ENCODE measurements around the gene PIERCE2. TPM values are rescaled to one million over a fixed set of nuclear protein-coding genes. Genes with fewer than 3 reads are reported as not detected.

Gene PIERCE2
- total and polyA plus RNA-seq, 4 donors, result 3.9 to 8.6 (median 5.6) TPM

DNA sequence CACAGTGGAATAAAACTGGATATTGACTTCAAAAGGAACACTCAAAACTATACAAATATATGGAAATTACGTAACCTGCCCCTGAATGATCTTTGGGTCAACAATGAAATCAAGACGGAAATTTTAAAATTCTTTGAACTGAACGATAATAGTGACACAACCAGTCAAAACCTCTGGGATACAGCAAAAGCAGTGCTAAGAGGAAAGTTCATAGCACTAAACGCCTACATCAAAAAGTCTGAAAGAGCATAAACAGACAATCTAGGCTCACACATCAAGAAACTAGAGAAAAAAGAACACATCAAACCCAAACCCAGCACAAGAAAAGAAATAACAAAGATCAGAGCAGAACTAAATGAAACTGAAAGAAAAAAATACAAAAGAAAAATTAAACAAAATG lies 53.2 kb downstream of the PIERCE2 start:
- Histone ChIP-seq H3K4me3 (ENCODE audit: low read depth, low read length) (no peak overlapping the region), H3K4me1 (ENCODE audit: control insufficient read depth, insufficient read depth, low read length) (peaks cover 7% of the 10 kb centered on the region), H3K36me3 (ENCODE audit: control insufficient read depth, insufficient read depth, low read length) (peaks cover 4% of the 10 kb centered on the region), H3K27me3 (ENCODE audit: control insufficient read depth, insufficient read depth, low read length) (no peaks in the 10 kb centered on the region), H3K27ac (ENCODE audit: low read depth, low read length) (no peak overlapping the region), H3K9me3 (ENCODE audit: control insufficient read depth, insufficient read depth, low read length) (peaks cover 2% of the 10 kb centered on the region)
- DNase-seq (ENCODE audit: low read depth in 4 of 6, low spot score in 6 of 6), result no peak
- WGBS (ENCODE audit: insufficient coverage), result 100% methylated on average over 4 of the region's 4 CpGs

DNA sequence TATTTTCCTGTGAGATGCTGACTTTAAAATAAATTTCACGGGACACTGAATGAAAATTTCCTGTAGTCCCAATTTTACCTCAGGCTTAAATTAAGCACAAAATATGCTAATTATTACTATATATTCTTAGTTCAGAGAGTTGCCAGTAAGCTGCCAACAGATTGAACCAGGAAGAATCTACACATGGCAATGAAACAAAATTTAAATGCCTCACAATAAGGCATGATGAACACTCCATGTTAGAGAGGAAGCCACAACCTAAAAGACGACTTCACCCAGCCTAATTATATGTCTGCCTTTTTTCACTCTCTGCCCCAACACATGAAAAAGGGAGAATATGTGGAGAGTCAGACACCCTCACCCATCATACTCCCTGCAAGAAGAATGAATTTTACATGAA lies 60.0 kb downstream of the PIERCE2 start:
- no CpG with 5 or more reads among the region's 2 CpGs for WGBS (ENCODE audit: insufficient coverage)
- H3K36me3 ChIP-seq (ENCODE audit: control insufficient read depth, insufficient read depth, low read length), result peaks cover 2% of the 10 kb centered on the region
- DNase-seq (ENCODE audit: low read depth in 4 of 6, low spot score in 6 of 6), result no peak

More for the DNA sequence above, 60.0 kb downstream of the PIERCE2 start:
- Histone ChIP-seq H3K4me1 (ENCODE audit: control insufficient read depth, insufficient read depth, low read length) (no peaks in the 10 kb centered on the region), H3K4me3 (ENCODE audit: low read depth, low read length) (no peak overlapping the region), H3K9me3 (ENCODE audit: control insufficient read depth, insufficient read depth, low read length) (no peaks in the 10 kb centered on the region), H3K27ac (ENCODE audit: low read depth, low read length) (no peak overlapping the region), H3K27me3 (ENCODE audit: control insufficient read depth, insufficient read depth, low read length) (no peaks in the 10 kb centered on the region)

Other genes with a start within 250 kb of the PIERCE2 start
- 10 to 100 TPM; 81.3 to 95.5 TPM for gene RSL24D1, start 211.6 kb upstream of the PIERCE2 start, total RNA-seq
- gene RSL24D1, start 211.6 kb upstream of the PIERCE2 start, polyA plus RNA-seq (ENCODE audit: insufficient read length in 2 of 2), result 100 to 1,000 TPM; 105 to 107 TPM
- gene RAB27A, start 118.7 kb upstream of the PIERCE2 start, total RNA-seq, result 1 to 10 TPM; 7.3 to 8.4 TPM
- gene RAB27A, start 118.7 kb upstream of the PIERCE2 start, polyA plus RNA-seq (ENCODE audit: insufficient read length in 2 of 2), result 1 to 10 TPM; 4.3 to 6.8 TPM
- gene PIGBOS1, start 89.4 kb upstream of the PIERCE2 start, total RNA-seq, result 10 to 100 TPM in 1 of 2 donors, 1 to 10 TPM in 1; 6.7 to 17.0 TPM
- 10 to 100 TPM; 14.3 to 15.6 TPM for gene PIGBOS1, start 89.4 kb upstream of the PIERCE2 start, polyA plus RNA-seq (ENCODE audit: insufficient read length in 2 of 2)
- 10 to 100 TPM; 11.6 to 14.8 TPM for gene PIGB, start 89.3 kb upstream of the PIERCE2 start, total RNA-seq
- gene PIGB, start 89.3 kb upstream of the PIERCE2 start, polyA plus RNA-seq (ENCODE audit: insufficient read length in 2 of 2), result 10 to 100 TPM; 15.0 to 19.1 TPM
- 10 to 100 TPM; 65.4 to 67.4 TPM for gene CCPG1, start 136 bp upstream of the PIERCE2 start, total RNA-seq
- gene CCPG1, start 136 bp upstream of the PIERCE2 start, polyA plus RNA-seq (ENCODE audit: insufficient read length in 2 of 2), result 10 to 100 TPM; 39.7 to 43.6 TPM
- 1 to 10 TPM; 6.4 to 9.4 TPM for gene DNAAF4, start 99.7 kb downstream of the PIERCE2 start, total RNA-seq
- gene DNAAF4, start 99.7 kb downstream of the PIERCE2 start, polyA plus RNA-seq (ENCODE audit: insufficient read length in 2 of 2), result 1 to 10 TPM; 6.7 to 7.5 TPM
- gene PYGO1, start 179.8 kb downstream of the PIERCE2 start, total RNA-seq, result 10 to 100 TPM; 29.3 to 33.6 TPM
- 10 to 100 TPM; 16.5 to 28.6 TPM for gene PYGO1, start 179.8 kb downstream of the PIERCE2 start, polyA plus RNA-seq (ENCODE audit: insufficient read length in 2 of 2)

All from spinal cord (tissue), 10 donors.